BJ (cell line): ENCODE results near the gene SMAD5. TPM values are rescaled to one million over a fixed set of nuclear protein-coding genes. Genes with fewer than 3 reads are reported as not detected.

Experiments
- CTCF ChIA-PET: fragments of 350-600 bp; formaldehyde crosslinking; extraction: SDS; loops from one replicate; lab custom pipeline; 2021; ENCODE audit warnings: antibody characterized with exemption, inconsistent platforms; lab: Yijun Ruan, JAX
- POLR2A ChIA-PET: fragments of 300-600 bp; sonication (Branson Sonifier 250); formaldehyde crosslinking; extraction: SDS; loops from one replicate; lab custom pipeline; 2021; ENCODE audit warnings: antibody characterized with exemption; lab: Charles Lee
- DNase-seq: peaks from one replicate; pipeline ENCODE4 v3.0.0-alpha.2; 2011; ENCODE audit warnings: low read depth
- H3K27me3 ChIP-seq: 2 replicates; pipeline ENCODE4 v1.6.0; 2011; ENCODE audit warnings: low read length; ENCODE audit not compliant: control insufficient read depth, insufficient read depth
- H3K36me3 ChIP-seq: 2 replicates; pipeline ENCODE4 v1.5.1; 2011; ENCODE audit warnings: low read length; ENCODE audit not compliant: control insufficient read depth, insufficient read depth
- H3K4me3 ChIP-seq: 2 replicates; pipeline ENCODE4 v1.5.1; 2011; ENCODE audit warnings: low read depth, mild to moderate bottlenecking, control low read depth, low read length
- CTCF ChIP-seq: IDR thresholded peaks from 2 replicates; pipeline ENCODE4 v1.5.1; 2011; ENCODE audit warnings: low read depth, mild to moderate bottlenecking, control low read depth, inconsistent platforms, low read length, moderate library complexity; ENCODE audit not compliant: insufficient read depth
- polyA plus RNA-seq: library from polyadenylated mRNA; depleted of rRNA; stranded (reverse); fragments of >200 nt; gene quantifications from 2 replicates; pipeline ENCODE4 v1.2.3, GENCODE V29; 2011

SMAD5 gene
- polyA plus RNA-seq, 1 experiment: 34.3 TPM

GRCh38 chr5:136221340-136221739, 88.7 kb downstream of the SMAD5 start:
- POLR2A ChIA-PET: no interaction called here
- TF ChIP-seq CTCF: no peak
- CTCF ChIA-PET: no interaction called here

GRCh38 chr5:136222580-136223235, 90.1 kb downstream of the SMAD5 start:
- Histone ChIP-seq H3K27me3 (no peaks in the 10 kb centered on the region), H3K4me3 (no peak overlapping the region), H3K36me3 (no peaks in the 10 kb centered on the region)
- no peak for TF ChIP-seq CTCF
- ChIA-PET CTCF (interaction anchor here (1.2 kb wide), 1 partner anchor 10 kb away, joined by 3 read pairs; no protein-coding TSS in a partner anchor), POLR2A (no interaction called here)
- DNase-seq: no peak

More at GRCh38 chr5:136221340-136221739, 88.7 kb downstream of the SMAD5 start:
- H3K36me3 ChIP-seq: no peaks in the 10 kb centered on the region
- H3K4me3 ChIP-seq: no peak overlapping the region
- no peak for DNase-seq
- H3K27me3 ChIP-seq: no peaks in the 10 kb centered on the region

GRCh38 chr5:136225796-136226195, 93.2 kb downstream of the SMAD5 start:
- ChIA-PET POLR2A (no interaction called here), CTCF (interaction anchor here (0.9 to 2.8 kb wide), 4 partner anchors 12 to 323 kb away, joined by 3 to 9 read pairs (median 3); no protein-coding TSS in a partner anchor)
- DNase-seq: no peak
- no peaks in the 10 kb centered on the region for H3K36me3 ChIP-seq
- no peak overlapping the region for H3K4me3 ChIP-seq
- no peaks in the 10 kb centered on the region for H3K27me3 ChIP-seq
- no peak for TF ChIP-seq CTCF

- CTCF ChIA-PET: interaction anchor here (0.9 to 1.3 kb wide), 4 partner anchors 11 to 323 kb away, joined by 3 to 4 read pairs (median 3); no protein-coding TSS in a partner anchor
- H3K36me3 ChIP-seq: no peaks in the 10 kb centered on the region
- no peak overlapping the region for H3K4me3 ChIP-seq
- H3K27me3 ChIP-seq: no peaks in the 10 kb centered on the region
- TF ChIP-seq CTCF: no peak
- POLR2A ChIA-PET: no interaction called here
- no peak for DNase-seq
These were observed 93.8 kb downstream of the SMAD5 start for GRCh38 chr5:136226401-136226800.

- Histone ChIP-seq H3K4me3 (no peak overlapping the region), H3K27me3 (no peaks in the 10 kb centered on the region), H3K36me3 (no peaks in the 10 kb centered on the region)
- no peak for DNase-seq
- ChIA-PET POLR2A (no interaction called here), CTCF (no interaction called here)
- no peak for TF ChIP-seq CTCF
These were observed 95.6 kb downstream of the SMAD5 start for GRCh38 chr5:136228136-136228757.
